Prostate gland (tissue), 2 donors: ENCODE measurements around the gene AFAP1. TPM values are rescaled to one million over a fixed set of nuclear protein-coding genes. Genes with fewer than 3 reads are reported as not detected.

ENCODE experiments used
- DNase-seq: peaks from one replicate; pipeline ENCODE4 v3.0.0-alpha.2; 2019; ENCODE audit warnings: low spot score
- H3K27ac ChIP-seq, 2 donors: fragments of 200-600 bp; sonication (generic); 2 replicates each; pipeline ENCODE4 v1.5.1; 2017 to 2019
- H3K27me3 ChIP-seq: fragments of 200-600 bp; sonication (generic); replicated peaks from 2 replicates; pipeline ENCODE4 v1.5.1; 2019; ENCODE audit not compliant: insufficient read depth
- H3K36me3 ChIP-seq, 2 donors: fragments of 200-600 bp; sonication (generic); 1 replicate in 1 of 2; 2 replicates in 1 of 2; pipeline versions ENCODE4 v1.5.1 to v1.8.1; 2017 to 2019
- H3K4me1 ChIP-seq: fragments of 200-600 bp; sonication (generic); replicated peaks from 2 replicates; pipeline ENCODE4 v1.5.1; 2019
- H3K4me3 ChIP-seq, 2 donors: fragments of 200-600 bp; sonication (generic); 2 replicates each; pipeline ENCODE4 v1.5.1; 2017 to 2019
- H3K9me3 ChIP-seq: fragments of 200-600 bp; sonication (generic); 2 replicates; pipeline ENCODE4 v1.5.1; 2017
- POLR2A ChIP-seq: fragments of 450-650 bp; IDR thresholded peaks from one replicate; pipeline ENCODE4 v1.6.1; 2016; ENCODE audit warnings: antibody characterized with exemption, mild to moderate bottlenecking
- POLR2AphosphoS5 ChIP-seq: sonication (generic); formaldehyde crosslinking; IDR thresholded peaks from one replicate; pipeline ENCODE4 v1.6.1; 2017; ENCODE audit warnings: antibody characterized with exemption
- WGBS: methylation state at CpG from one replicate; pipeline ENCODE4 v1.1.5; 2018; 5-methylcytosine and 5-hydroxymethylcytosine counted together
- intact Hi-C: fragments of 100-400 bp; cut with DNase I; formaldehyde crosslinking; loops from one replicate; pipeline ENCODE4 v1.14.2; 2022
- total RNA-seq, 2 donors: library from RNA; depleted of rRNA; stranded (reverse); fragments of >200 nt; gene quantifications; one replicate each; pipeline ENCODE4 v1.1.0, GENCODE V29; 2016
- TF ChIP-seq, protein P1 (sequence below), 4 experiments: fragments of 200-600 bp in 2 of 4; fragments of 450-650 bp in 2 of 4; sonication (generic) in 2 of 4; IDR thresholded peaks; 1 replicate in 3 of 4; 2 replicates in 1 of 4; pipeline ENCODE4 v1.5.1; 2016 to 2019; ENCODE audit warnings: antibody characterized with exemption in 4 of 4, mild to moderate bottlenecking in 2 of 4, moderate library complexity in 2 of 4

AFAP1 gene
- total RNA-seq, 2 donors from 2014 or later: 17.5 to 19.8 TPM

DNA sequence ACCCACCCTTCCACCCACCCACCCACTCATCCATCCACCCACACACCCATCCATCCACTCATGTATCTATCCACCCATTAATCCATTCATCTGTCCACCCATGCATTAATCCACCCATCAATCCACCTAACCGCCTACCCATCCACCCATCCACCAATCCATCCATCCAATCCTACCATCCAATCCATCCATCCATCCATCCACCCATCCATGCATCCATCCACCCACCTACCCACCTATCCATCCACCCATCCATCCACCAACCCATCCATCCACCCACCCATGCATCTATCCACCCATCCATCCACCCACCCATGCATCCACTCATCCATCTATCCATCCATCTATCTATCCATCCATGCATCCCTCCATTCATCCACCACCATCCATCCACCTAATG is 34.8 kb upstream of the AFAP1 start:
- peaks cover 5% of the 10 kb centered on the region for H3K4me1 ChIP-seq
- H3K27ac ChIP-seq: no peak overlapping the region
- TF ChIP-seq, protein P1, sequence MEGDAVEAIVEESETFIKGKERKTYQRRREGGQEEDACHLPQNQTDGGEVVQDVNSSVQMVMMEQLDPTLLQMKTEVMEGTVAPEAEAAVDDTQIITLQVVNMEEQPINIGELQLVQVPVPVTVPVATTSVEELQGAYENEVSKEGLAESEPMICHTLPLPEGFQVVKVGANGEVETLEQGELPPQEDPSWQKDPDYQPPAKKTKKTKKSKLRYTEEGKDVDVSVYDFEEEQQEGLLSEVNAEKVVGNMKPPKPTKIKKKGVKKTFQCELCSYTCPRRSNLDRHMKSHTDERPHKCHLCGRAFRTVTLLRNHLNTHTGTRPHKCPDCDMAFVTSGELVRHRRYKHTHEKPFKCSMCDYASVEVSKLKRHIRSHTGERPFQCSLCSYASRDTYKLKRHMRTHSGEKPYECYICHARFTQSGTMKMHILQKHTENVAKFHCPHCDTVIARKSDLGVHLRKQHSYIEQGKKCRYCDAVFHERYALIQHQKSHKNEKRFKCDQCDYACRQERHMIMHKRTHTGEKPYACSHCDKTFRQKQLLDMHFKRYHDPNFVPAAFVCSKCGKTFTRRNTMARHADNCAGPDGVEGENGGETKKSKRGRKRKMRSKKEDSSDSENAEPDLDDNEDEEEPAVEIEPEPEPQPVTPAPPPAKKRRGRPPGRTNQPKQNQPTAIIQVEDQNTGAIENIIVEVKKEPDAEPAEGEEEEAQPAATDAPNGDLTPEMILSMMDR (IDR thresholded peaks at IDR 0.05): no peak
- TF ChIP-seq POLR2AphosphoS5 (no peak), POLR2A (no peak)
- no peak for DNase-seq
- no peaks in the 10 kb centered on the region for H3K9me3 ChIP-seq
- intact Hi-C loops: no loop called here
- H3K4me3 ChIP-seq: no peak overlapping the region
- WGBS: 100% methylated on average over 1 of the region's 1 CpG
- no peaks in the 10 kb centered on the region for H3K27me3 ChIP-seq
- no peaks in the 10 kb centered on the region for H3K36me3 ChIP-seq

DNA sequence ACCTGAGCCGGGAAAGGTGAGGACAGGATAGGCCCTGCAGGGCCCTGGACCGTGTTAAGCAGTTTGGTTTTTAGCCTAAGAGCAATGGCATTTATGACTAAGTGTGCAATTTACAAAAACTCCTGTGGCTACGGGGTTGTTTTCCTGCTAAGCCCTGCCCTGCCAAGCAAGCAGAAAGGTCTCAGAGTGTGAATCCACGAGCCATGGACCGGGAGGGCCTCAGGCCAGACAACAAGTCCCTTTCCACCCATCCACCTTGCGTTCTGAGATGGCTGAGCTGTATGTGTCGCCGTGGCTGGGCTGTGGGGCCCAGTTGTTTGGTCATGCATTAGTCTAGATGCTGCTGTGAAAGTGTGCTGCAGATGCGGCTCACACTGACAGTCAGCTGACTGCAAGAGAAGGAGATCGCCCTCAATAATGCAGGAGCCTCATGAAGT is 33.9 kb upstream of the AFAP1 start:
- Histone ChIP-seq H3K4me3 (no peak overlapping the region), H3K27ac (peak overlapping the region in 1 of 2 donors; percentile 30), H3K4me1 (peaks cover 5% of the 10 kb centered on the region), H3K27me3 (no peaks in the 10 kb centered on the region), H3K36me3 (no peaks in the 10 kb centered on the region), H3K9me3 (no peaks in the 10 kb centered on the region)
- intact Hi-C loops: no loop called here
- 58% methylated on average over 10 of the region's 10 CpGs for WGBS
- no peak for DNase-seq
- TF ChIP-seq, protein P1 (IDR thresholded peaks at IDR 0.05): no peak
- TF ChIP-seq POLR2AphosphoS5: no peak
- TF ChIP-seq POLR2A: no peak

DNA sequence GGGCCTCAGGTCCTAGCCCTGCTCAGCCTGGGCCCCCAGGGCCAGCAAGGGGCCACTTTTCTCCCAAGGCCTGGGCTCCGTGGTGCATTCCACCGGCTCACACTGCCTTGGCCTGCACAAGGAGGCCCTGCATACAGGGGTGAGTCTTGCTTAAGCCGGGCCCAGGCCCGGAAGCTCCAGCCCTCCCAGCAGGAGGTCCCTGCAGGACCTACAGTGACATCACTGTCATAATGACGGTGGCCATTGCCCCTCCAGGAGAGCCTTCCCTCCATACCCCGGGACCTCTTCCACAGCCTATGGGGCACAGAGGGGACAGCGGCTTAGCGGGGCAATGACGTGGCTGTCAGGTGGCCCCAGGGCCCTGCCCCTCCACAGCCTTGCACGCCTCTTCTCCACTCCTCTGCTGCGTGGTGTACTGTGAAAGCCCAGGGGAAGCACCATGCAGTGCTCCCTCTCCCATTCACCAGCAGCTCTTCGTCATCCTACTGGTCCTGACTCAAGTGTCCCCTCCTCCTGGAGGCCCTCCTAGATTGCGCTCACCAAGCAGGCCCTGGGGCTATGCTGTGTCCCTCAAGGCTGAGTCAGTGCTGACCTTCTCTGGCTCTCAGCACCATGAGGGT is 32.3 kb upstream of the AFAP1 start:
- Histone ChIP-seq H3K27ac (peak overlapping the region in 1 of 2 donors; percentile 62), H3K4me1 (peaks cover 5% of the 10 kb centered on the region), H3K9me3 (no peaks in the 10 kb centered on the region), H3K4me3 (no peak overlapping the region), H3K27me3 (no peaks in the 10 kb centered on the region), H3K36me3 (no peaks in the 10 kb centered on the region)
- intact Hi-C loops: no loop called here
- TF ChIP-seq, protein P1 (IDR thresholded peaks at IDR 0.05): no peak
- TF ChIP-seq POLR2AphosphoS5: no peak
- no peak for TF ChIP-seq POLR2A
- 88% methylated on average over 13 of the region's 13 CpGs for WGBS
- DNase-seq: no peak

DNA sequence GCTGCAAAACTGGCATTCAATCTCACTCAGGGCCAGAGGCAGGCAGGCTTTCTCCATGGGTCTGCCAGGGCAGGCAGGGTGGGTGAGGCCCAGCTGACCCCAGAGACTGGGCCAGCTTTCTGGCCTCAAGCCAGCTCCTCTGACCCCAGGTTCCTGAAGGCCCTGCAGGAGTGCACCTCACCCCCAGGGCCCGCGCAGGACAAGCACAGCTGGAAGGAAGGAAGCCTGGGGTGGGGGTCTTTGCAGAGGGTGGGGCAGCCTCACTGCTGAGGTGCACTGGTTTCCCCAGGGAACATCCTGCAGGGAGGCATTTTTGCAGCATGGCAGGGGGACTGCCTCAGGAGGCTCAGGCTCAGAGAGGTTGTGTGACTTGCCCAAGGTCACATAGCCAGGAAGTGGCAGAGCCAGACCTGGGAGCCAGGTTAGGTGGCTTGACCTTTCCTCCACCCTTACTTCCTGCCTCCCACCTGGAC is 31.5 kb upstream of the AFAP1 start:
- intact Hi-C loops: no loop called here
- Histone ChIP-seq H3K36me3 (no peaks in the 10 kb centered on the region), H3K27me3 (no peaks in the 10 kb centered on the region), H3K9me3 (no peaks in the 10 kb centered on the region), H3K27ac (peak overlapping the region; percentile 24 to 61), H3K4me1 (peaks cover 5% of the 10 kb centered on the region), H3K4me3 (no peak overlapping the region)
- 81% methylated on average over 2 of the region's 2 CpGs for WGBS
- no peak for TF ChIP-seq POLR2A
- TF ChIP-seq, protein P1 (IDR thresholded peaks at IDR 0.05): no peak
- TF ChIP-seq POLR2AphosphoS5: no peak
- DNase-seq: no peak

DNA sequence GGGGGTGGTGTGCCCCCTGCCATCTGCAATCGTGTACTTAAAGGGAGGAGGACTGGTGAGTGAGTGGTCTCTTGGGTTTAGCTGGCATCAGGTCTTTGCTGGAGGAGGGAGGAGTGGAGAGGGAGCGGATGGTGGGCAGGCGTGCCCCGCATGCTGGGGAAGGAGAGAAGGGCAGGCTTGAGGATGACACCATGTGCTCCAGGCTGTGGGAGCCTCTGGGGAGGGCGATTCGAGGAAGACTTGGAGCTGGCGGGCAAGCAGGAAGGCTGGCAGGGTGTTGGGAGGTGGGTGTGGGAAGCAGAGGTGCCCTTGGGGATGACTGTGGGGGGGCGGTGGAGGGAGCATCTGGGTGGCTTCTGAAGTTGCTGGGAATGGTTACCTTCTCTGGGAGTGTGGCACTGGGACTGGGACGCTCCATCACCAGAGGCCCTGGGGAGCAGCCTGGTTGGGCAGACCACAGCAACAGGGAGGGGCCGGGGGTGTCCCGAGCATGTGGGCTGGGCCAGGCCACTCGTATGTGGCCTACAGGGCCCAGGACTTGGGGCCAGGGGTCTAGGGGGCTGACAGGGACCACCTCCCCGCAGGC is 30.8 kb upstream of the AFAP1 start:
- H3K27ac ChIP-seq: peak overlapping the region; percentile 61 to 71
- no peak for DNase-seq
- peaks cover 7% of the 10 kb centered on the region for H3K4me1 ChIP-seq
- H3K36me3 ChIP-seq: no peaks in the 10 kb centered on the region
- no peaks in the 10 kb centered on the region for H3K9me3 ChIP-seq
- WGBS: 64% methylated on average over 13 of the region's 13 CpGs
- TF ChIP-seq, protein P1 (IDR thresholded peaks at IDR 0.05): no peak
- TF ChIP-seq POLR2A (no peak), POLR2AphosphoS5 (no peak)
- intact Hi-C loops: no loop called here
- no peaks in the 10 kb centered on the region for H3K27me3 ChIP-seq
- no peak overlapping the region for H3K4me3 ChIP-seq
